Non-pigmented ciliary epithelial cell (primary cell): ENCODE measurements around the gene TDRD12.
A peak's percentile ranks its signal among the peaks of the same experiment; 100 is the strongest.
"Not testable (repeated sequence)": the region's sequence is repeated elsewhere in the genome, so short reads cannot be mapped to it uniquely, and the experiment has no call there.

Experiments
- DNase-seq: peaks from one replicate; pipeline ENCODE4 v3.0.0-alpha.2; 2010; ENCODE audit warnings: low read depth

The TDRD12 gene

DNA sequence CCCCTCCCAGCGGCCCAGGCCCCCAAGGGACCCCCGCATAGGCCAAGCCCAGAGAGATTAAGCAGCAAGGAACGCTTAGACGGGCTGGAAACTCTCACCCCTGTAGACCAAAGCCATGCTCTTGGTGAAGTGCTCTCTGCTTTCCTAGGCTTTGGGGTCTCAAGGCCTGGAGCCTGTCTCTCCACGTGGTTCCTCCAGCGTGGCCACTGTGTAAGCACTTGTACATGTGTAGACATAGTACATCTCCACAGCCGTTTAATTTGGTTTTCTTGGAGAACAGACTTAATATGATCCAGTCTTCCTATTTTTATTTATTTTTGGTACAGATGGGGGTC is 26.9 kb upstream of the TDRD12 start:
- DNase-seq, result no peak

DNA sequence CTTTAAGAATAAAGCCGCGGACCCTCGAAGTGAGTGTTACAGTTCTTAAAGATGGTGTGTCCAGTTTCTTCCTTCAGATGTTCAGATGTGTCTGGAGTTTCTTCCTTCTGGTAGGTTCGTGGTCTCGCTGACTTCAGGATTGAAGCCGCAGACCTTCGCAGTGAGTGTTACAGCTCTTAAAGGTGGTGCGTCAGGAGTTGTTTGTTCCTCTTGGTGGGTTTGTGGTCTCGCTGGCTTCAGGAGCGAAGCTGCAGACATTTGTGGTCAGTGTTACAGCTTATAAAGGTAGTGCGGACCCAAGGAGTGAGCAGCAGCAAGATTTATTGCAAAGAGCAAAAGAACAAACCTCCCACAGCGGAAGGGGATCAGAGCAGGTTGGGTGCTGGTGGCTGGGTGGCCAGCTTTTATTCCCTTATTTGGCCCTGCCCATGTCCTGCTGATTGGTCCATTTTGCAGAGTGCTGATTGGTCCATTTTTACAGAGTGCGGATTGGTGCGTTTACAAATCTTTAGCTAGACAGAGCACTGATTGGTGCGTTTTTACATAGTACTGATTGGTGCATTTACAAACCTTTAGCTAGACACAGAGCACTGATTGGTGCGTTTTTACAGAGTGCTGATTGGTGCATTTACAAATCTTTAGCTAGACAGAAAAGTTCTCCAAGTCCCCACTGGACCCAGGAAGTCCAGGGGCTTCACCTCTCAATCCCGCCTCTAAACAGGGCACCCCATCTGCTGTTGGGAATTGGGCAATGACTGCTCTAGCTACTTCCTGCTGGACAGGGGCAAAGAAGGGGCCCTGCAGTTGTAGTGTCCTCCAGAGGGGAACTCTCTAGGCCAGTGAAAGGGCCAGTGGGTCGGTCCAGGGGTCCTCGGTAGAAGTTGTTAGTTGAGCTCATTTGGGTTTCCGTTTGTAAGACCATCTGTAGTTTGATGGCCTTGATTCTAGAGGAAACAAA is 26.1 kb upstream of the TDRD12 start:
- not testable (repeated sequence) for DNase-seq

DNA sequence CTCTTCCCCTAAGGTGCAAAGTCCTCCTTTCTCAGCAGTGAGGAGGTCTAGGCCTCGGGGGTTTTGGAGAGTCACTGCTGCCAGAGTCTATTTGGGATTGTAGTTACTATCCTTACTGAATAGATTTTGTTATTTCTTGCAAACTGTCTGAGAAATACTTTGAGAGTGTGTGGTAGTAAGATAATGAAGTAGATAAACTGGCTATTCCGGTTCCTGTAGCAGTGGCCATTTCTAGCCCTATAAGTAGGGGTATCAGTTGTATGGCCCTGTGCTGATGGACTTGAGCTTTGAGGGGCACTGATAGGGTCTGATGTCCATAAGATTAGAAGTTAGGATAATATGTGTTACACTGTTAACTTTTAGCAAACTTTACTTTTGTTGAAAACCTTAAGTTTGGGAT is 25.3 kb upstream of the TDRD12 start:
- DNase-seq, result not testable (repeated sequence)

DNA sequence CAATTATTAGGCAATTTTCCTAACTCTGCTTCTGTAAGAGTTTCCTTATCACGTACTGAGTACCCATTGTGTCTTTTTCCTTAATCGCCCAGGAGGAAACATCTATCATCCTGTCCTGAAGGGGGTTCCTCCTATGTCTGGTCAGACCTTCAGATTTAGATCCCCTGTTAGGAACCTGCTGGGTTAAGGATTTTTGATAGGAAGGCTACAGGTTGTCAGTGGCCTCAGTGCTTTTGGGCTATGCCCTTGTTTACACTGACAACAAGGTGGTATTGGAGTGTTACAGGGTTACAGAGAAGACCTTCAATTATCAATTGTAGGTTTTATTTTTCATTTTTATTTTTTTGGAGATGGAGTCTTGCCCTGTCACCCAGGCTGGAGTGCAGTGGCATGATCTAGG is 24.7 kb upstream of the TDRD12 start:
- DNase-seq, result not testable (repeated sequence)

DNA sequence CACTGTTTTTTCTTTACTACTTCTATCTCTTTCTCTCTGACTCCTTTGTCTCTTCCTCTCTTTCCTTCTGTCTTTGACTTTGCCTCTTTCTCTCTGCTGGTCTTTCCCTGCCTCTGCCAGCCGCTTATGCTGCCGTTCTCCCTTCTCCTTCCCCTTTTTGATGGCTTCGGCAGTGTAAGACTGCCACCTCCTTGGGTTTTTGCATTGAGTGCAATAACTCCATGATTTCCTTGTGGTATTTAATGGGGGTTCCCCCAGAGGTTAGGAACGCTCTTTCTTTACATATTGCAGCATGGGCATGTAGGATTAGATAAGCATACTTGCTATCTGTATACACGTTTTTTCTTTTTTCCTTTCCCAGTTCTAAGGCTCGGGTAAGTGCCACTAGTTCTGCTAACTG is 24.1 kb upstream of the TDRD12 start:
- not testable (repeated sequence) for DNase-seq

DNA sequence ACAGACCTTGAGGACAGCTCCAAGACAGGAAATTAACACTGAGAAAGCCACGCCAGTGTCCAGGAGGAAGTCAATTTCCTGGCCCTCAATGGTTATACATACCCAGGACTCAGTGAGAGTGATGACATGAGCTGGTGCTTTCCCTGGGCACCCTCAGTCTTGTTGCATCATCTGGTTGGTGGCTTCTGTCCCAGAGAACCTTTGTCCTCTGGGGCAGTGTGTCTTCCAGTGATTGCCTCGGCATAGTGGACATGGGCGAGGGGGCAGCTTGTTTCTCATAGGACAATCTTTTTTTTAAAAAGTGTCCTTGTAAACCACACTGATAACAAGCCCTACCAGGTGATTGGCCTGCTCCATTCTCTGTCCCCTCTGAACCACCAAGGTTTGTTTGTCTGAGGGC is 22.8 kb upstream of the TDRD12 start:
- DNase-seq, result not testable (repeated sequence)

DNA sequence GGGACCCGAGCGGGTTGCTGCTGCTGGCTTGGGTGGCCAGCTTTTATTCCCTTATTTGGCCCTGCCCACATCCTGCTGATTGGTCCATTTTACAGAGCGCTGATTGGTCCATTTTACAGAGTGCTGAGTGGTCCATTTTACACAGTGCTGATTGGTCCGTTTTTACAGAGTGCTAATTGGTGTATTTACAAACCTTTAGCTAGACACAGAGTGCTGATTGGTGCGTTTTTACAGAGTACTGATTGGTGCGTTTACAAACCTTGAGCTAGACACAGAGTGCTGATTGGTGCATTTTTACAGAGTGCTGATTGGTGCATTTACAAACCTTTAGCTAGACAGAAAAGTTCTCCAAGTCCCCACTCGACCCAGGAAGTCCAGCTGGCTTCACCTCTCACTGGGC is 19.4 kb upstream of the TDRD12 start:
- DNase-seq, result not testable (repeated sequence)

DNA sequence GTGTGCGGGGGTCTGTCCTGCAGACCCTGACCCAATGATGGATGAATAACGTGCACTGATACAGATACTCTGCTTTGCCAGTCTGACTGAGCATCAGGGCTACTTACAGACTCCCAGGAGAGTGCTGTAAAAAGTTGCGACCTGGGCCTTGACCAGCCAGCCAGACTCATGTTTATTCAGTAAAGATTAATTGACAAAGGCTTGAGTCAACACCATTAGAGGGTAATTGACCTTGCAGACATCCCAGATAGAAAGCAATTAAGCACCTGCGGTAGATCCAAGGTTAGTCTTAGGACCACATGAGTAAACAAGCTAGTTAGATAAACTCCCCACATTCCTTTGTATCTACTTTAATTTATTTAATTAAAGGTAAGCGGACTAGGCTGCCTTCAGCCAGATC is 17.6 kb upstream of the TDRD12 start:
- DNase-seq, result no peak

DNA sequence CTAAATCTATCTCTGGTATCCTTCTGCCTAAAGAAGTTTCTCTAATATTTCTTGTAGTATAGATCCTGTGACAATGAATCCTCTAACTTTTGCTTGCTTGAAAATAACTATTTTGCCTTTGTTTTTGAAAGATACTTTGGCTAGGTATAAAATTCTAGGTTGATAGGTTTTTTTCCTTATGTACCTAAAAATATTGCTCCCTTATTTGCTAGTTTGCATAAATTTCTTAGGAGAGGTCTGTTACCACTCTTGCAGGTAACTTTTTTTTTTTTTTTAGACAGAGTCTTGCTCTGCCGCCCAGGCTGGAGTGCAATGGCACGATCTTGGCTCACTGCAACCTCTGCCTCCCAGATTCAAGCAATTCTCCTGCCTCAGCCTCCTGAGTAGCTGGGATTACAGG is 15.6 kb upstream of the TDRD12 start:
- not testable (repeated sequence) for DNase-seq

DNA sequence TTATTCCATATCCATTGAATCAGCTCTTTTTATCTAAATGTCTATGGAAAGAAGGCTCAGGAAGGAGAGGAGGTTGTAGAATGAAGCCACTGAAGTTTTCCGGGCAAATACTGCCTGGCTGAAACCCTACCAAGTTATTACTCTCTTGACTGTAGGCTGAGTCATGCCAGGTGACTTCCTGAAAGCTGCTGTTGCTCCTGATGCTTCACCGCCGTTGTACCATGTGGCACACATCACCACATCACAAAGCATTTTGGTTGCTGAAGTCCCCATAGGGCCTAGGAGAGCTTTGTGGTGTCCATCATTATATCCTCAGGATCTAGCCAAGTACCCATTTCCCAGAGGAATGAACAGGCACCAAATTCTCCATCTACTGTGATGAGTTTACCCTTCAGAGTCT is 11.1 kb upstream of the TDRD12 start:
- no peak for DNase-seq

DNA sequence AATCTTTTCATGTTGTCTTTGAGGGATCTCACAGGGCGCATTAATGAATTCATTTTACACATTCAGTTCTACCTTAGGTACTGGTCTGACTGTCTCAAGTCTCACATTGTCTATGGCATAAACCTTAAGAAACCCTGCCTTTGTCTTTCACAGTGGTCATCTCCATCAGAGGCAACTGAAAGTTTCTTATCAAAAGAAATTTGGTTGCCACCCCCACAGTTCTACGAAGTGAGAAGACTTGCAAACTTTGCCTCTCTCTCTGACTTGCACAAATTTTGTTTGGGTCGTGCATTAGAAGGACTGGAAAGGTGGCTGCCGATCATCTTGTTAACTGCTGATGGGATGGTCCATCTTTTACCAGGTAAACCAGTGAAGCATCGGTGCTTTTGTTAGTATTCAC is 10.5 kb upstream of the TDRD12 start:
- no peak for DNase-seq

DNA sequence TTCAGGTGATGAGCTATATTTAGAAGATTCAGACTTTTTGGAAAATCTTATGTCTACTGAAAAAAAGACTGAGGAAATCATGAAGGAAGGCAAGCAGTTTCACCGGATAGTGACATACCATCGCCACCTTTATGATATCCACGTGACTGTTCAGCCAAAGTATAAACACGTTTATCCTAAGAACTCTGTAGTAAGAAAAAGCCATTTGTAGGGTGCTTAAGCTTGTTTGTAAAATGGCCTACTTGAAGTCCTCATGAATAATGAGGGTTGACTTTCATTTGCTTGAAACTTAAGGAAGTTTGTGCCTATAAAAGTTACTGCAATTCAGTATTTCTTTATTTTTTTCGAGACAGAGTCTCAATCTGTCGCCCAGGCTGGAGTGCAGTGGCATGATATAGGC is 7.8 kb upstream of the TDRD12 start:
- no peak for DNase-seq

DNA sequence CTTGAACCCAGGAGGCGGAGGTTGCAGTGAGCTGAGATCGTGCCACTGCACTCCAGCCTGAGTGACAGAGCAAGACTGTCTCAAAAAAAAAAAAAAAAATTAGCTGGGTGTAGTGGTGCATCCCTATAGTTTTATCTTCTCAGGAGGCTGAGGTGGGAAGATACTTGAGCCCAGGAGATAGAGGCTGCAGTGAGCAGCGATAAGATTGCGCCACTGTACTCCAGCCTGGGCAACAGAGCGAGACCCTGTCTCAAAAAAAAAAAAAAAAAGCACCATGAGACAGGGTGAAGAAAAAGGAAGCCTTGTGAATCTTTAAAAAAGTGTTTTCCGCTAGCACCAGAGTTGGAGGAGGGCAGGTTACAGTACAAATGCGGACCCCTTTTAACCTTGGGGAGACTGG is 3.4 kb upstream of the TDRD12 start:
- DNase-seq, result not testable (repeated sequence)

DNA sequence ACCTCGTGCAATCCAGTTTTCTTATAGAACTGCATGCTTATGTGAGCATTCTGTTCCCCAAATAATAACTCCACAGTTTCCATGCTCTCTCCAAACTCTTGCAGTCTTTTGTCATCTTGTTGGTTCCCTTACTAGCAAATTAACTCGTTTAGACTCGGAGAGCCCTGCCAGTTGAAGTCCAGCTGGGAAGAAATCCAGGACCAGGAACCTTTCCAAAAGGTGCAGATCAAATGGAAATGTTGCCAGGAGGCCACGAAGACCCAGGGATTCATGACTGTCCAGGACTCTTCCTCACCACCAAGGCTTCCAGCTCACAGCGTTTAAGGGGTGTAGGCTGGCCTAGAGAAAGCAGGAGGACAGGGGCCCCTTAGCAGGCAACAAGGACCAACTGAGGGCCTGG is 2.1 kb upstream of the TDRD12 start:
- DNase-seq, result no peak

DNA sequence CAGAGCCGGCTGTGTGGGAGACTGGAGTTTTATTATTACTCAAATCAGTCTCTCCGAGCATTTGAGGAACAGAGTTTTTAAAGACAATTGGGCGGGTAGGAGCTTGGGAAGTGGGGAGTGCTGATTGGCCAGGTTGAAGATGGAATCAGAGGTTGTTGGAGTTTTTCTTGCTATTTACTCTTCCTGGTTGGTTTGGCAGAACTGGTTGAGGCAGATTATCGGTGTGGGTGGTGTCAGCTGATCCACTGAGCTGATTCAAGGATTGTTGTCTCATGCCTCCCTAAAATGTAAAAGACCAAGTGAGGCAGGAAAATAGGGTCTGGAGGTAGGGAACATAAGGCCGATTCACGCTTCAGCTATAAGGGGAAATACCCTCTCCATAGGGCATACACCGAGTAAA is 1.3 kb upstream of the TDRD12 start:
- no peak for DNase-seq

DNA sequence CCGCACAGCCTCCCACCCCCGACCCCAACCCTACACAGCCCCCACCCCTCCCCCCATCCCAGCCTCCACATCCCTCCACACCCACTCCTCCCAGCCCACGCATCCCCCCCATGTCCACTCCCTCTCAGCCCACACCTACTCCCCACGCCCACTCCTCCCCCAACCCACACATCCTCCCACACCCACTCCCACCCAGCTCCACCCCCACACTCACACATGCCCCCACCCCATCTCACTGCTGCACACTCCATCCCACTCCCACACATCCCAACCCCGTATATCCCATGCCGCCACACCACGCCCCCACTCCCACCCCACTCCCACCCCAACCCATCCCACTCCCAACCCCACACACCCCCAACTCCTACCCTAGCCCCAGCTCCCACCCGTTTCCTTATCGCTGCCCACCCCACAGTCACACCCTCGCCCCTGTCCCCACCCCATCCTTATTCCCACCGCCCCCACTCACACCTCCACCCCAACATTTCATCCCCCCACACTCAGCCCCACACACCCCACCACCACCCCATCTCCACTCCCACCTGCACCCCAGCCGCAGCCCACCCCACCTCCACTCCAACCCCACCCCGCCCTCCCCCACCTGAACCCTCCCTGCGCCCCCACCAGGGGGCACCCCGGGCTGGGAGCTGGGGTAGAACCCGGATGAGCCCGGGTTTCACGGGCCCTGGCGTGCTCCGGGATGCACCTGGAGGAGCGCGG is 809 bp downstream of the TDRD12 start:
- DNase-seq, result no peak

DNA sequence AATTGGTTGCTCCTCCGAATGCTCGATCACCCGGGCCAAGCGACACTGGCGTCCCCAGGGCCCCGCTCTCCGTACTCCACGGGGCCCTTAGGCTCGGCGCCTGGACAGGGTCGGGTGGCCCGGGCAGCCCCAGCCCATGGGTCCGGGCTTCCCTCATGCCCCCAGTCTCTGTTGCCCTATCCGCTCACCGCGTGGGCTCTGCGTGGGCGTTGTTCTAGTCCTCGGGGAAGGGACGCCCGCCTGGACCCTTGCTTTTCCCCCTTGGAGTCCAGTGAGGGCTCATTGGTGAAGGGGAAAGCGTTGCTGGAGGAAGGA is 1.3 kb downstream of the TDRD12 start:
- DNase-seq, result no peak

DNA sequence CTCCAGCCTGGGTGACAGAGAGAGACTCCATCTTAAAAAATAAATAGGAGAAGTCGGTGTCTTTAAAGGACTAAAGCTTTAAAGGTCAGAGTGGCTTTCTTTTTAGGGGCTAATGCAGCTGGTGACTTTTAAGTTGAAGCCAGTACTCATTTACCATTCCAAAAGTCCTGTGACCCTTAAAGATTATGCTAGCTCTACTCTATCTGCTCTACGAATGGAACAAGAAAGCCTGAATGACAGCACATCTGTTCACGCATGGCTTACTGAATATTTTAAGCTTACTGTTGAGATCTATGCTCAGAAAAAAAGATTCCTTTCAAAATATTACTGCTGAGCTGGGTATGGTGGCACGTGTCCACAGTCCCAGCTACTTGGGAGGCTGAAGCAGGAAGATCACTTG is 16.4 kb downstream of the TDRD12 start:
- no peak for DNase-seq

DNA sequence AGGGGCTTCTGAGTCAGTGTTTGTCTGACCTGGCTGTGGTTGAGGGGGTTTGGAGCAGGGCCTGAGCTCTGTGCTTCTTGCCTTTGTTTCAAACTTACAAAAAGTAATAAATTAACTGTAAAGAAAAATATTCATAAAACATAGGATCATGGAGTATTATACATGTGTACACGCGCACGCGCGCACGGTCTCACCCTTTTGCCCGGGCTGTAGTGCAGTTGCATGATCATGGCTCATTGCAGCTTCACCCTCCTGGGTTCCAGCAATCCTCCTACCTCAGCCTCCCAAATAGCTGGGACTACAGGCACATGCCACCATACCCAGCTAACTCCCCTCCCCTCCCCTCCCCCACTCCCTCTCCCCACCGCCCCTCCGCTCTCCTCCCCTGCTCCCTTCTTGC is 23.5 kb downstream of the TDRD12 start:
- no peak for DNase-seq

DNA sequence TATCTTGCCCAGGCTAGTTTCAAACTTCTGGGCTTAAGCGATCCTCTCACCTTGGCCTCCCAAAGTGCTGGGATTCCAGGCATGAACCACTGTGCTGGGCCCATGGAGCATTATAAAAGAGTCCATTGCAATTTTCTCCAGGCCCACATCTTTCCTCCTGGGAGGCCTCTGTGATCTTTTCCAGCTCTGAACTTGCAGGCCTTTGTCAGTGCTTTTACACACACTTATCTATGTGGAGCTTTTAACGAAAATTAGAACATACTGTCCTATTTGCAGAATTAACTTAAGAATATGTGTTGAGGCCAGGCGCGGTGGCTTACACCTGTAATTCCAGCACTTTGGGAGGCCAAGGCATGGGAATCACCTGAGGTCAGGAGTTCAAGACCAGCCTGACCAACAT is 23.9 kb downstream of the TDRD12 start:
- no peak for DNase-seq

DNA sequence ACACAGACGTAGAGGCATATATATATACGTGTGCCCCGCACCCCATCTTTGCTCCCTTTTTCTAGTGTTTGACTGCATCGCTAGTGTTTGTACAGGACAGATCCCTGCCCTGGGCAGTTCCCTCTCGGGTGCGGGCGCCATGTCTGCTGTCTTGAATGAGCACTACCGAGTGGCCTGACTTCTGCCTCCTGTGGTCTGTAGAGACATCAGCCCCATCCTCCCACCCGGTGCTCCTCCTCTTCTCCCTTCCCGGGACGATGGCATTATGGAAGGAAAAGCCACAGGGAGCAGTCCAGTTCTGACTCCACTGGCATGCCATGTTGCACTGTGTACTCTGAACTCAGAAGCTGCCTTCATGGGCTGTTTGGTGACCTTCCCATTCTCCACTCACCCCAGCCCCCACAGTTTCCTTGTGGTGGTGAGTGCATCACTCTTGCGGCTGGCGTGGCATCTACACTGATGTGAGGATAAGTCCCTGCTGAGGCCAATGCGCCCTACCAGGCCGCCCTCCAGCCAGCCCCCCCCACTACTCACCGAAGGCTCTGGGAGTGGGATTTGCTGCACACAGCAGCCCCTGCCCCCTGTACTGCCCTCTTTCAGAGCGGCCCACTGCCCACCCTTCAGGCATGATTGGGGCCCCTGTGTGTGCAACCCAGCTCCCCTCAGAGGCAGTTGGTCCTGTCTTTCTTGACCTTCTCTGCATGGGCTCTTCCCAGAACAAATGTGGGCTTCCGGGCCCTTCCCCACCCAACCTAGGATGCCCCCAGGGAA is 25.2 kb downstream of the TDRD12 start:
- no peak for DNase-seq

DNA sequence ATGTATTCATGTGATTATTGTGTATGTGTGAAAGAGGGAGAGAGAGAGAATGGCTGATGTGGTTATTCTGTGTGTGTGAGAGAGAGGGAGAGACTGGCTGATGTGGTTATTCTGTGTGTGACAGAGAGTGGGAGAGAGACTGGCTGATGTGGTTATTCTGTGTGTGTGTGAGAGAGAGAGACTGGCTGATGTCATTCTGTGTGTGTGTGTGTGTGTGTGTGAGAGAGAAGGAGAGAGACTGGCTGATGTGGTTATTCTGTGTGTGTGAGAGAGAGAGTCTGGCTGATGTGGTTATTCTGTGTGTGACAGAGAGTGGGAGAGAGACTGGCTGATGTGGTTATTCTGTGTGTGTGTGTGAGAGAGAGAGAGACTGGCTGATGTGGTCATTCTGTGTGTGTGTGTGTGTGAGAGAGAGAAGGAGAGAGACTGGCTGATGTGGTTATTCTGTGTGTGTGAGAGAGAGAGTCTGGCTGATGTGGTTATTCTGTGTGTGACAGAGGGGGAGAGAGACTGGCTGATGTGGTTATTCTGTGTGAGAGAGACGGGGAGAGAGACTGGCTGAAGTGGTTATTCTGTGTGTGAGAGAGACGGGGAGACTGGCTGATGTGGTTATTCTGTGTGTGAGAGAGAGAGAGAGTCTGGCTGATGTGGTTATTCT is 26.2 kb downstream of the TDRD12 start:
- DNase-seq, result peak; percentile 2
